ENCODE measurements around the gene SRR. TPM values are rescaled to one million over a fixed set of nuclear protein-coding genes. Genes with fewer than 3 reads are reported as not detected.

The SRR gene
- polyA plus RNA-seq, 1 donor: 8.4 TPM

- DNase-seq: no peak
- H3K4me3 ChIP-seq (ENCODE audit: low read length): no peak overlapping the region
- peaks cover 36% of the 10 kb centered on the region for H3K36me3 ChIP-seq (ENCODE audit: control insufficient read depth, insufficient read depth, low read length)
- H3K27ac ChIP-seq (ENCODE audit: low read length): no peak overlapping the region
- H3K9me3 ChIP-seq (ENCODE audit: control insufficient read depth, low read depth, low read length): no peaks in the 10 kb centered on the region
- H3K27me3 ChIP-seq (ENCODE audit: control insufficient read depth, insufficient read depth, low read length): no peaks in the 10 kb centered on the region
- 100% methylated on average over 1 of the region's 13 CpGs for WGBS (ENCODE audit: insufficient coverage, low lambda C conversion rate)
- no peaks in the 10 kb centered on the region for H3K4me1 ChIP-seq (ENCODE audit: control insufficient read depth, insufficient read depth, low read length)
Observed at GRCh38 chr17:2266045-2266864, 37.5 kb upstream of the SRR start.

GRCh38 chr17:2266865-2267228 is 36.9 kb upstream of the SRR start:
- no CpG with 5 or more reads among the region's 3 CpGs for WGBS (ENCODE audit: insufficient coverage, low lambda C conversion rate)
- Histone ChIP-seq H3K36me3 (ENCODE audit: control insufficient read depth, insufficient read depth, low read length) (peaks cover 36% of the 10 kb centered on the region), H3K4me3 (ENCODE audit: low read length) (no peak overlapping the region), H3K27me3 (ENCODE audit: control insufficient read depth, insufficient read depth, low read length) (no peaks in the 10 kb centered on the region), H3K27ac (ENCODE audit: low read length) (no peak overlapping the region), H3K9me3 (ENCODE audit: control insufficient read depth, low read depth, low read length) (no peaks in the 10 kb centered on the region), H3K4me1 (ENCODE audit: control insufficient read depth, insufficient read depth, low read length) (no peaks in the 10 kb centered on the region)
- DNase-seq: no peak

- DNase-seq: no peak
- Histone ChIP-seq H3K27me3 (ENCODE audit: control insufficient read depth, insufficient read depth, low read length) (no peaks in the 10 kb centered on the region), H3K4me3 (ENCODE audit: low read length) (no peak overlapping the region), H3K27ac (ENCODE audit: low read length) (no peak overlapping the region), H3K4me1 (ENCODE audit: control insufficient read depth, insufficient read depth, low read length) (no peaks in the 10 kb centered on the region), H3K9me3 (ENCODE audit: control insufficient read depth, low read depth, low read length) (no peaks in the 10 kb centered on the region), H3K36me3 (ENCODE audit: control insufficient read depth, insufficient read depth, low read length) (peaks cover 35% of the 10 kb centered on the region)
- WGBS (ENCODE audit: insufficient coverage, low lambda C conversion rate): no CpG with 5 or more reads among the region's 4 CpGs
Observed at GRCh38 chr17:2267354-2267753, 36.4 kb upstream of the SRR start.

- H3K9me3 ChIP-seq (ENCODE audit: control insufficient read depth, low read depth, low read length): no peaks in the 10 kb centered on the region
- H3K4me1 ChIP-seq (ENCODE audit: control insufficient read depth, insufficient read depth, low read length): no peaks in the 10 kb centered on the region
- H3K27me3 ChIP-seq (ENCODE audit: control insufficient read depth, insufficient read depth, low read length): no peaks in the 10 kb centered on the region
- H3K36me3 ChIP-seq (ENCODE audit: control insufficient read depth, insufficient read depth, low read length): peaks cover 36% of the 10 kb centered on the region
- no peak overlapping the region for H3K4me3 ChIP-seq (ENCODE audit: low read length)
- H3K27ac ChIP-seq (ENCODE audit: low read length): no peak overlapping the region
- WGBS (ENCODE audit: insufficient coverage, low lambda C conversion rate): no CpG with 5 or more reads among the region's 3 CpGs
- DNase-seq: no peak
Observed at GRCh38 chr17:2271985-2272702, 31.6 kb upstream of the SRR start.

GRCh38 chr17:2274414-2274813 is 29.3 kb upstream of the SRR start:
- Histone ChIP-seq H3K27me3 (ENCODE audit: control insufficient read depth, insufficient read depth, low read length) (no peaks in the 10 kb centered on the region), H3K4me3 (ENCODE audit: low read length) (no peak overlapping the region), H3K27ac (ENCODE audit: low read length) (no peak overlapping the region), H3K9me3 (ENCODE audit: control insufficient read depth, low read depth, low read length) (no peaks in the 10 kb centered on the region), H3K4me1 (ENCODE audit: control insufficient read depth, insufficient read depth, low read length) (no peaks in the 10 kb centered on the region), H3K36me3 (ENCODE audit: control insufficient read depth, insufficient read depth, low read length) (peaks cover 43% of the 10 kb centered on the region)
- no peak for DNase-seq
- 82% methylated on average over 1 of the region's 2 CpGs for WGBS (ENCODE audit: insufficient coverage, low lambda C conversion rate)

- no peaks in the 10 kb centered on the region for H3K9me3 ChIP-seq (ENCODE audit: control insufficient read depth, low read depth, low read length)
- peaks cover 44% of the 10 kb centered on the region for H3K36me3 ChIP-seq (ENCODE audit: control insufficient read depth, insufficient read depth, low read length)
- H3K27me3 ChIP-seq (ENCODE audit: control insufficient read depth, insufficient read depth, low read length): no peaks in the 10 kb centered on the region
- no peak overlapping the region for H3K4me3 ChIP-seq (ENCODE audit: low read length)
- DNase-seq: no peak
- 100% methylated on average over 1 of the region's 1 CpG for WGBS (ENCODE audit: insufficient coverage, low lambda C conversion rate)
- no peak overlapping the region for H3K27ac ChIP-seq (ENCODE audit: low read length)
- no peaks in the 10 kb centered on the region for H3K4me1 ChIP-seq (ENCODE audit: control insufficient read depth, insufficient read depth, low read length)
Observed at GRCh38 chr17:2275722-2276121, 28.0 kb upstream of the SRR start.

GRCh38 chr17:2277429-2278170 is 26.1 kb upstream of the SRR start:
- H3K4me1 ChIP-seq (ENCODE audit: control insufficient read depth, insufficient read depth, low read length): no peaks in the 10 kb centered on the region
- WGBS (ENCODE audit: insufficient coverage, low lambda C conversion rate): no CpG with 5 or more reads among the region's 9 CpGs
- H3K36me3 ChIP-seq (ENCODE audit: control insufficient read depth, insufficient read depth, low read length): peaks cover 59% of the 10 kb centered on the region
- H3K9me3 ChIP-seq (ENCODE audit: control insufficient read depth, low read depth, low read length): no peaks in the 10 kb centered on the region
- H3K27me3 ChIP-seq (ENCODE audit: control insufficient read depth, insufficient read depth, low read length): no peaks in the 10 kb centered on the region
- DNase-seq: no peak
- no peak overlapping the region for H3K4me3 ChIP-seq (ENCODE audit: low read length)
- no peak overlapping the region for H3K27ac ChIP-seq (ENCODE audit: low read length)

GRCh38 chr17:2279707-2280106 is 24.0 kb upstream of the SRR start:
- no peaks in the 10 kb centered on the region for H3K4me1 ChIP-seq (ENCODE audit: control insufficient read depth, insufficient read depth, low read length)
- 100% methylated on average over 1 of the region's 9 CpGs for WGBS (ENCODE audit: insufficient coverage, low lambda C conversion rate)
- H3K4me3 ChIP-seq (ENCODE audit: low read length): no peak overlapping the region
- DNase-seq: no peak
- H3K27me3 ChIP-seq (ENCODE audit: control insufficient read depth, insufficient read depth, low read length): no peaks in the 10 kb centered on the region
- H3K9me3 ChIP-seq (ENCODE audit: control insufficient read depth, low read depth, low read length): no peaks in the 10 kb centered on the region
- H3K27ac ChIP-seq (ENCODE audit: low read length): no peak overlapping the region
- H3K36me3 ChIP-seq (ENCODE audit: control insufficient read depth, insufficient read depth, low read length): peaks cover 65% of the 10 kb centered on the region

GRCh38 chr17:2282297-2282873 is 21.4 kb upstream of the SRR start:
- no peaks in the 10 kb centered on the region for H3K27me3 ChIP-seq (ENCODE audit: control insufficient read depth, insufficient read depth, low read length)
- H3K9me3 ChIP-seq (ENCODE audit: control insufficient read depth, low read depth, low read length): no peaks in the 10 kb centered on the region
- H3K36me3 ChIP-seq (ENCODE audit: control insufficient read depth, insufficient read depth, low read length): peaks cover 60% of the 10 kb centered on the region
- WGBS (ENCODE audit: insufficient coverage, low lambda C conversion rate): 0% methylated on average over 1 of the region's 7 CpGs
- peak; percentile 32 to 43 for DNase-seq
- H3K4me1 ChIP-seq (ENCODE audit: control insufficient read depth, insufficient read depth, low read length): no peaks in the 10 kb centered on the region
- no peak overlapping the region for H3K27ac ChIP-seq (ENCODE audit: low read length)
- no peak overlapping the region for H3K4me3 ChIP-seq (ENCODE audit: low read length)

GRCh38 chr17:2283302-2283701 is 20.4 kb upstream of the SRR start:
- H3K9me3 ChIP-seq (ENCODE audit: control insufficient read depth, low read depth, low read length): no peaks in the 10 kb centered on the region
- no peaks in the 10 kb centered on the region for H3K27me3 ChIP-seq (ENCODE audit: control insufficient read depth, insufficient read depth, low read length)
- no peaks in the 10 kb centered on the region for H3K4me1 ChIP-seq (ENCODE audit: control insufficient read depth, insufficient read depth, low read length)
- no CpG with 5 or more reads among the region's 7 CpGs for WGBS (ENCODE audit: insufficient coverage, low lambda C conversion rate)
- H3K27ac ChIP-seq (ENCODE audit: low read length): no peak overlapping the region
- H3K4me3 ChIP-seq (ENCODE audit: low read length): no peak overlapping the region
- peaks cover 62% of the 10 kb centered on the region for H3K36me3 ChIP-seq (ENCODE audit: control insufficient read depth, insufficient read depth, low read length)
- no peak for DNase-seq

All from large intestine (tissue), 3 donors.